PC-3 (cell line): ENCODE results near the gene CCL7. TPM values are rescaled to one million over a fixed set of nuclear protein-coding genes. Genes with fewer than 3 reads are reported as not detected.

ENCODE experiments used
- ATAC-seq: fragments of 200-7000 bp; cut with Tn5 transposase; 2 replicates; pipeline ENCODE4 v1.9.1; 2020; ENCODE audit warnings: mild to moderate bottlenecking, moderate library complexity
- BruUV-seq: library from RNA; stranded (reverse); fragments of 400-500 nt; replicated peaks from 2 replicates; lab custom pipeline; 2021; lab: Mats Ljungman, UMichigan
- CTCF ChIA-PET: fragments of 300-600 bp; sonication (Branson Sonifier 250); formaldehyde crosslinking; loops from one replicate; lab custom pipeline; 2022; ENCODE audit warnings: antibody characterized with exemption; lab: Charles Lee
- POLR2A ChIA-PET: fragments of 300-600 bp; sonication (Branson Sonifier 250); formaldehyde crosslinking; loops from one replicate; lab custom pipeline; 2022; ENCODE audit warnings: antibody characterized with exemption; ENCODE audit not compliant: unreplicated experiment; lab: Charles Lee
- DNase-seq: peaks from one replicate; pipeline ENCODE4 v3.0.0-alpha.2; 2015
- H2AFZ ChIP-seq: fragments of 300-600 bp; sonication (generic); 2 replicates; pipeline ENCODE4 v1.6.0; 2016; ENCODE audit warnings: antibody characterized with exemption, low read length
- H3F3A ChIP-seq: fragments of 300-600 bp; sonication (generic); one replicate; pipeline ENCODE4 v1.6.0; 2017; ENCODE audit warnings: antibody characterized with exemption, low read length, control low read depth, mild to moderate bottlenecking; ENCODE audit not compliant: unreplicated experiment
- H3K27ac ChIP-seq: fragments of 300-600 bp; sonication (generic); 2 replicates; pipeline ENCODE4 v1.5.1; 2016; ENCODE audit warnings: mild to moderate bottlenecking, low read length
- H3K27me3 ChIP-seq: fragments of 300-600 bp; sonication (generic); 2 replicates; pipeline ENCODE4 v1.6.1; 2016; ENCODE audit warnings: low read length, mixed read lengths
- H3K36me3 ChIP-seq: fragments of 300-600 bp; sonication (generic); 2 replicates; pipeline ENCODE4 v1.6.1; 2016; ENCODE audit warnings: low read depth, mixed run types, low read length, mixed read lengths
- H3K4me1 ChIP-seq: fragments of 300-600 bp; sonication (generic); 2 replicates; pipeline ENCODE4 v1.5.1; 2016; ENCODE audit warnings: low read length; ENCODE audit not compliant: insufficient read depth
- H3K4me2 ChIP-seq: fragments of 300-600 bp; sonication (generic); 2 replicates; pipeline ENCODE4 v1.6.0; 2016; ENCODE audit warnings: low read length
- H3K4me3 ChIP-seq: fragments of 300-600 bp; sonication (generic); 2 replicates; pipeline ENCODE4 v1.5.1; 2016; ENCODE audit warnings: mild to moderate bottlenecking, low read length, mixed read lengths
- H3K79me2 ChIP-seq: fragments of 300-600 bp; sonication (generic); 2 replicates; pipeline ENCODE4 v1.6.1; 2017; ENCODE audit warnings: low read length, mixed read lengths
- H3K9ac ChIP-seq: fragments of 300-600 bp; sonication (generic); 2 replicates; pipeline ENCODE4 v1.6.0; 2016; ENCODE audit warnings: mild to moderate bottlenecking, low read length
- H3K9me2 ChIP-seq: fragments of 300-600 bp; sonication (generic); replicated peaks from 2 replicates; pipeline ENCODE4 v1.6.1; 2016; ENCODE audit warnings: mixed run types, low read length, mixed read lengths
- H3K9me3 ChIP-seq: fragments of 300-600 bp; sonication (generic); 2 replicates; pipeline ENCODE4 v1.6.1; 2016; ENCODE audit warnings: low read length, mixed read lengths
- H4K20me1 ChIP-seq: fragments of 300-600 bp; sonication (generic); 2 replicates; pipeline ENCODE4 v1.6.1; 2016; ENCODE audit warnings: low read length, mixed read lengths
- CTCF ChIP-seq: fragments of 300-600 bp; sonication (generic); conservative IDR thresholded peaks from 2 replicates; pipeline ENCODE4 v1.5.1; 2017; ENCODE audit warnings: antibody characterized with exemption, low read depth, mild to moderate bottlenecking, low read length
- EZH2 ChIP-seq: fragments of 300-600 bp; sonication (generic); IDR thresholded peaks from one replicate; pipeline ENCODE4 v1.6.1; 2017; ENCODE audit warnings: antibody characterized with exemption, mild to moderate bottlenecking, low read length; ENCODE audit not compliant: unreplicated experiment
- EZH2phosphoT487 ChIP-seq: fragments of 300-600 bp; sonication (generic); IDR thresholded peaks from 2 replicates; pipeline ENCODE4 v1.6.1; 2018; ENCODE audit warnings: mild to moderate bottlenecking, antibody characterized with exemption, low read length, borderline replicate concordance
- intact Hi-C: fragments of 100-400 bp; cut with micrococcal nuclease; formaldehyde crosslinking; loops from 2 replicates; pipeline ENCODE4 v1.9.0; 2023
- total RNA-seq: library from RNA; depleted of rRNA; stranded (reverse); fragments of >200 nt; gene quantifications from 2 replicates; pipeline ENCODE4 v1.2.3, GENCODE V29; 2014

CCL7 gene
- total RNA-seq, 1 experiment from 2014 or later, result not detected

GRCh38 chr17:34228781-34229180 lies 41.2 kb upstream of the CCL7 start:
- H4K20me1 ChIP-seq, result no peaks in the 10 kb centered on the region
- no peak overlapping the region for H3K9ac ChIP-seq
- no peaks in the 10 kb centered on the region for H3K36me3 ChIP-seq
- TF ChIP-seq EZH2phosphoT487 (no peak), EZH2 (no peak), CTCF (no peak)
- no TSS peak for BruUV-seq
- no peak overlapping the region for H3K27ac ChIP-seq
- H3K9me3 ChIP-seq, result no peaks in the 10 kb centered on the region
- DNase-seq, result no peak
- no peaks in the 10 kb centered on the region for H3K79me2 ChIP-seq
- intact Hi-C loops, result no loop called here
- ChIA-PET CTCF (no interaction called here), POLR2A (no interaction called here)
- H3K4me3 ChIP-seq, result no peak overlapping the region
- H3K4me1 ChIP-seq, result no peaks in the 10 kb centered on the region
- ATAC-seq, result no peak
- H3K9me2 ChIP-seq, result no peaks in the 10 kb centered on the region
- no peaks in the 10 kb centered on the region for H3F3A ChIP-seq
- no peaks in the 10 kb centered on the region for H3K27me3 ChIP-seq
- no peak overlapping the region for H3K4me2 ChIP-seq
- H2AFZ ChIP-seq, result no peak overlapping the region

- Histone ChIP-seq H2AFZ (no peak overlapping the region), H4K20me1 (no peaks in the 10 kb centered on the region), H3K4me1 (no peaks in the 10 kb centered on the region), H3K4me3 (no peak overlapping the region), H3K79me2 (no peaks in the 10 kb centered on the region), H3K36me3 (no peaks in the 10 kb centered on the region), H3K27me3 (no peaks in the 10 kb centered on the region), H3K9ac (no peak overlapping the region), H3K9me2 (no peaks in the 10 kb centered on the region), H3K4me2 (no peak overlapping the region), H3F3A (no peaks in the 10 kb centered on the region), H3K27ac (no peak overlapping the region), H3K9me3 (no peaks in the 10 kb centered on the region)
- ATAC-seq, result no peak
- ChIA-PET CTCF (no interaction called here), POLR2A (no interaction called here)
- DNase-seq, result no peak
- TF ChIP-seq CTCF (no peak), EZH2phosphoT487 (no peak), EZH2 (no peak)
- intact Hi-C loops, result no loop called here
- no TSS peak for BruUV-seq
Measured at GRCh38 chr17:34230342-34230741, 39.7 kb upstream of the CCL7 start.

GRCh38 chr17:34234616-34235015 lies 35.4 kb upstream of the CCL7 start:
- Histone ChIP-seq H3K9me3 (no peaks in the 10 kb centered on the region), H3K9ac (no peak overlapping the region), H3K27me3 (no peaks in the 10 kb centered on the region), H3K4me3 (no peak overlapping the region), H3K4me1 (no peaks in the 10 kb centered on the region), H3K79me2 (no peaks in the 10 kb centered on the region), H3K9me2 (no peaks in the 10 kb centered on the region), H3F3A (no peaks in the 10 kb centered on the region), H3K36me3 (no peaks in the 10 kb centered on the region), H4K20me1 (no peaks in the 10 kb centered on the region), H3K27ac (no peak overlapping the region), H3K4me2 (no peak overlapping the region), H2AFZ (no peak overlapping the region)
- no peak for TF ChIP-seq CTCF
- TF ChIP-seq EZH2phosphoT487, result no peak
- TF ChIP-seq EZH2, result no peak
- POLR2A ChIA-PET, result no interaction called here
- no TSS peak for BruUV-seq
- DNase-seq, result no peak
- intact Hi-C loops, result no loop called here
- CTCF ChIA-PET, result no interaction called here
- no peak for ATAC-seq
